Measurements from ENCODE around the gene PLXDC1.

DNA sequence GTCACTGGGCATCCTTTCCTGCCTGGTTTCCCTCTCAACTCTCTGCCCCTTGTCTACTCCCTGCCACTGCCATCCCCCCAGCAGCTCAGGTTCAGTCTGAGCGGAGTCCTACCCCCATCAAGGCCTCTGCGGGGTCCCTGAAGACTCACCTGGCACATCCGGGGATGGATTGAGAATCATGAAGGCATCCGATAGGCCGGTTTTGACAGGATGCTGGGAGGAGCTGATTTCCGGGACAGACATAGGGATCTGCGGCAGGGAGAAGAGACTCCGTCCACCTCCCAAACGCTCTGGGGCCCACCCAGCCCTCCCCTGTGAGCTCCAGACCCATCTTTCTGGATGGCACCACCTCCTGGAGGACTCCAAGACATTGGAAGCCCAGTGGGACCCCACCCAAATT, 45.7 kb downstream of the PLXDC1 start:
- TF ChIP-seq, protein P1, sequence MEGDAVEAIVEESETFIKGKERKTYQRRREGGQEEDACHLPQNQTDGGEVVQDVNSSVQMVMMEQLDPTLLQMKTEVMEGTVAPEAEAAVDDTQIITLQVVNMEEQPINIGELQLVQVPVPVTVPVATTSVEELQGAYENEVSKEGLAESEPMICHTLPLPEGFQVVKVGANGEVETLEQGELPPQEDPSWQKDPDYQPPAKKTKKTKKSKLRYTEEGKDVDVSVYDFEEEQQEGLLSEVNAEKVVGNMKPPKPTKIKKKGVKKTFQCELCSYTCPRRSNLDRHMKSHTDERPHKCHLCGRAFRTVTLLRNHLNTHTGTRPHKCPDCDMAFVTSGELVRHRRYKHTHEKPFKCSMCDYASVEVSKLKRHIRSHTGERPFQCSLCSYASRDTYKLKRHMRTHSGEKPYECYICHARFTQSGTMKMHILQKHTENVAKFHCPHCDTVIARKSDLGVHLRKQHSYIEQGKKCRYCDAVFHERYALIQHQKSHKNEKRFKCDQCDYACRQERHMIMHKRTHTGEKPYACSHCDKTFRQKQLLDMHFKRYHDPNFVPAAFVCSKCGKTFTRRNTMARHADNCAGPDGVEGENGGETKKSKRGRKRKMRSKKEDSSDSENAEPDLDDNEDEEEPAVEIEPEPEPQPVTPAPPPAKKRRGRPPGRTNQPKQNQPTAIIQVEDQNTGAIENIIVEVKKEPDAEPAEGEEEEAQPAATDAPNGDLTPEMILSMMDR (conservative IDR thresholded peaks at IDR 0.05; ENCODE audit: low read depth in 2 of 2): no peak
- TF ChIP-seq EZH2 (IDR thresholded peaks at IDR 0.05; ENCODE audit: low read depth, unreplicated experiment) (no peak), POLR2AphosphoS5 (IDR thresholded peaks at IDR 0.05; ENCODE audit: low read depth) (no peak)
